ENCODE results near the gene PLCD3. TPM values are rescaled to one million over a fixed set of nuclear protein-coding genes. Genes with fewer than 3 reads are reported as not detected.

PLCD3 gene
- total and polyA plus RNA-seq, 9 of the 15 experiments (the other 6 are each of a cell fraction or from before 2014, with no cell fraction given) = 0.20 to 22.6 (median 7.5) TPM

- no peak for ATAC-seq
- H2AFZ ChIP-seq (ENCODE audit: low read depth, low read length) = peak overlapping the region; percentile 3; the same call in 1 of the 2 replicates
- peak overlapping the region in 1 of 2 experiments; percentile 65; a peak in 1 of 4 replicates for H3K9ac ChIP-seq (ENCODE audit: insufficient read depth in 1 of 2, low read depth in 2 of 2, low read length in 2 of 2)
- FAIRE-seq = no peak
- H3K4me2 ChIP-seq (ENCODE audit: insufficient read depth, low read length) = no peak overlapping the region
- H3K9me3 ChIP-seq (replicated peaks; ENCODE audit: control insufficient read depth, insufficient read depth, low read depth, low read length) = no peaks in the 10 kb centered on the region
- DNase-seq (ENCODE audit: extremely low read depth in 1 of 4, low spot score in 3 of 4) = no peak
- POLR2A ChIA-PET = interaction anchor here (0.6 to 7.9 kb wide), 3 partner anchors 11 to 1806 kb away, joined by 3 to 73 read pairs (median 14); partner anchors contain the start of genes HEXIM1 and HEXIM2
- in situ Hi-C loops (cut with MboI) (no loop called here), intact Hi-C loops (cut with micrococcal nuclease) (no loop called here)
- CTCF ChIA-PET (ENCODE audit: low intra/inter-chr PET ratio) = no interaction called here
- no peaks in the 10 kb centered on the region for H3K9me1 ChIP-seq (ENCODE audit: control insufficient read depth, insufficient read depth, low read length)
- H3K4me1 ChIP-seq (replicated peaks in 1 of 2; ENCODE audit: control insufficient read depth in 2 of 2, insufficient read depth in 2 of 2, low read length in 2 of 2) = peaks cover 2 to 38% of the 10 kb centered on the region in 2 experiments; a peak in 3 of 5 replicates
- no peak overlapping the region for H3K4me3 ChIP-seq
- peak; percentile 27; the same call in 1 of the 2 replicates for TF ChIP-seq TFAP4 (CRISPR knock-in tag; IDR thresholded peaks at IDR 0.05; ENCODE audit: borderline replicate concordance)
- TF ChIP-seq, protein P1, sequence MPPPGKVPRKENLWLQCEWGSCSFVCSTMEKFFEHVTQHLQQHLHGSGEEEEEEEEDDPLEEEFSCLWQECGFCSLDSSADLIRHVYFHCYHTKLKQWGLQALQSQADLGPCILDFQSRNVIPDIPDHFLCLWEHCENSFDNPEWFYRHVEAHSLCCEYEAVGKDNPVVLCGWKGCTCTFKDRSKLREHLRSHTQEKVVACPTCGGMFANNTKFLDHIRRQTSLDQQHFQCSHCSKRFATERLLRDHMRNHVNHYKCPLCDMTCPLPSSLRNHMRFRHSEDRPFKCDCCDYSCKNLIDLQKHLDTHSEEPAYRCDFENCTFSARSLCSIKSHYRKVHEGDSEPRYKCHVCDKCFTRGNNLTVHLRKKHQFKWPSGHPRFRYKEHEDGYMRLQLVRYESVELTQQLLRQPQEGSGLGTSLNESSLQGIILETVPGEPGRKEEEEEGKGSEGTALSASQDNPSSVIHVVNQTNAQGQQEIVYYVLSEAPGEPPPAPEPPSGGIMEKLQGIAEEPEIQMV (tag; conservative IDR thresholded peaks at IDR 0.05; ENCODE audit: low read depth) = no peak
- H3K27ac ChIP-seq (ENCODE audit: extremely low read depth, low read depth, low read length) = no peak overlapping the region
- H3K79me2 ChIP-seq (ENCODE audit: control insufficient read depth, insufficient read depth, low read length) = no peaks in the 10 kb centered on the region
- no peaks in the 10 kb centered on the region for H3K36me3 ChIP-seq (ENCODE audit: control insufficient read depth, insufficient read depth, low read length)
- no peaks in the 10 kb centered on the region for H4K20me1 ChIP-seq (replicated peaks; ENCODE audit: control insufficient read depth, insufficient read depth, low read length)
- WGBS (ENCODE audit: insufficient coverage, low coverage, missing lambda C conversion rate) = 71% methylated on average over 5 of the region's 5 CpGs
- no peaks in the 10 kb centered on the region for H3K27me3 ChIP-seq (ENCODE audit: control insufficient read depth in 2 of 2, insufficient read depth in 2 of 2, low read length in 2 of 2)
- BruUV-seq (replicated peaks) = no TSS peak
These were observed 39.9 kb upstream of the PLCD3 start for GRCh38 chr17:45172232-45172540.

Measured in K562 (cell line).